ENCODE results near the gene PRLH.

DNA sequence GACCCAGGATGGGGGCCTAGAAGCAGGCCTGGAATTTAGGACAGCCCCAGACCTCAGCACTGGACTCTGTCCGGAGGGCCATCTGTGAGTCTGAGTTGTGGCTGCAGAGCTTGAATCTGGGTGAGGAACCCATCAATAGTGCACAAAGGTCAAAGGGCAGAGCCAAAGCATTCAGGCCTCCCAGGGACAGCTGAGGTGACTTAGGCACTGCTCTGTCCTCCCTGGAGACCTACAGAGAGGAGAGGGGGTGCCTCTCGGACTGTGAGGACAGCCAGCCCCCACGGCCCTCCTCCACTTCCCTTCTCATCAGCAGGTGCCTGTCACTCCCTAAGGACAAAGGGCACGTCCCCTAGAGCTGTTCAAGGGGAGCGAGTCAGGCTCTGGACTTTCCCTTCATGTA is 25.1 kb upstream of the PRLH start:
- TF ChIP-seq, protein P1, sequence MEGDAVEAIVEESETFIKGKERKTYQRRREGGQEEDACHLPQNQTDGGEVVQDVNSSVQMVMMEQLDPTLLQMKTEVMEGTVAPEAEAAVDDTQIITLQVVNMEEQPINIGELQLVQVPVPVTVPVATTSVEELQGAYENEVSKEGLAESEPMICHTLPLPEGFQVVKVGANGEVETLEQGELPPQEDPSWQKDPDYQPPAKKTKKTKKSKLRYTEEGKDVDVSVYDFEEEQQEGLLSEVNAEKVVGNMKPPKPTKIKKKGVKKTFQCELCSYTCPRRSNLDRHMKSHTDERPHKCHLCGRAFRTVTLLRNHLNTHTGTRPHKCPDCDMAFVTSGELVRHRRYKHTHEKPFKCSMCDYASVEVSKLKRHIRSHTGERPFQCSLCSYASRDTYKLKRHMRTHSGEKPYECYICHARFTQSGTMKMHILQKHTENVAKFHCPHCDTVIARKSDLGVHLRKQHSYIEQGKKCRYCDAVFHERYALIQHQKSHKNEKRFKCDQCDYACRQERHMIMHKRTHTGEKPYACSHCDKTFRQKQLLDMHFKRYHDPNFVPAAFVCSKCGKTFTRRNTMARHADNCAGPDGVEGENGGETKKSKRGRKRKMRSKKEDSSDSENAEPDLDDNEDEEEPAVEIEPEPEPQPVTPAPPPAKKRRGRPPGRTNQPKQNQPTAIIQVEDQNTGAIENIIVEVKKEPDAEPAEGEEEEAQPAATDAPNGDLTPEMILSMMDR (IDR thresholded peaks at IDR 0.05; ENCODE audit: insufficient read depth, low read length, poor library complexity, severe bottlenecking): no peak
- no peak for TF ChIP-seq EZH2phosphoT487 (conservative IDR thresholded peaks at IDR 0.05; ENCODE audit: low read length)

Data from SU-DHL-6 (cell line).